H1 (cell line): ENCODE results near the gene MFN1.

ENCODE experiments used
- CTBP2 ChIP-seq: IDR thresholded peaks from 2 replicates; pipeline ENCODE4 v1.7.0; 2011; ENCODE audit warnings: borderline replicate concordance, mild to moderate bottlenecking, moderate library complexity, mixed read lengths, low read length; ENCODE audit not compliant: insufficient read depth, insufficient read length
- FOSL1 ChIP-seq: IDR thresholded peaks from 2 replicates; pipeline ENCODE4 v1.6.1; 2011; ENCODE audit warnings: mild to moderate bottlenecking, low read depth, low read length, moderate library complexity; ENCODE audit not compliant: insufficient read depth
- POLR2A ChIP-seq, 2 experiments: IDR thresholded peaks; 1 replicate in 1 of 2; 2 replicates in 1 of 2; pipeline ENCODE4 v1.6.1; 2011; ENCODE audit warnings: low read depth in 2 of 2, low read length in 2 of 2, mild to moderate bottlenecking in 2 of 2; ENCODE audit errors: control extremely low read depth in 1 of 2
- SP2 ChIP-seq: IDR thresholded peaks from 2 replicates; pipeline ENCODE4 v1.6.1; 2012; ENCODE audit warnings: mild to moderate bottlenecking, low read length, inconsistent platforms
- SP4 ChIP-seq: IDR thresholded peaks from 2 replicates; pipeline ENCODE4 v1.6.1; 2012; ENCODE audit warnings: low read length, inconsistent platforms
- SUZ12 ChIP-seq: fragments of 200-600 bp; sonication (generic); IDR thresholded peaks from 2 replicates; pipeline ENCODE4 v1.6.1; 2012; ENCODE audit warnings: mild to moderate bottlenecking, inconsistent platforms, low read length, moderate library complexity, mixed read lengths
- TAF1 ChIP-seq: IDR thresholded peaks from 2 replicates; pipeline ENCODE4 v1.6.1; 2011; ENCODE audit warnings: mild to moderate bottlenecking, low read depth, low read length
- TBP ChIP-seq: IDR thresholded peaks from 2 replicates; pipeline ENCODE4 v1.6.1; 2011; ENCODE audit warnings: low read depth, low read length, improper control_type of control experiment
- TF ChIP-seq, protein P1 (sequence below), 3 experiments: IDR thresholded peaks; 1 replicate in 2 of 3; 2 replicates in 1 of 3; pipeline versions ENCODE4 v1.5.1 to v1.6.1; 2011; ENCODE audit warnings: low read length in 3 of 3, mild to moderate bottlenecking in 3 of 3, inconsistent platforms in 2 of 3, low read depth in 1 of 3, moderate library complexity in 1 of 3; ENCODE audit not compliant: insufficient read depth in 1 of 3; ENCODE audit errors: control extremely low read depth in 1 of 3

DNA sequence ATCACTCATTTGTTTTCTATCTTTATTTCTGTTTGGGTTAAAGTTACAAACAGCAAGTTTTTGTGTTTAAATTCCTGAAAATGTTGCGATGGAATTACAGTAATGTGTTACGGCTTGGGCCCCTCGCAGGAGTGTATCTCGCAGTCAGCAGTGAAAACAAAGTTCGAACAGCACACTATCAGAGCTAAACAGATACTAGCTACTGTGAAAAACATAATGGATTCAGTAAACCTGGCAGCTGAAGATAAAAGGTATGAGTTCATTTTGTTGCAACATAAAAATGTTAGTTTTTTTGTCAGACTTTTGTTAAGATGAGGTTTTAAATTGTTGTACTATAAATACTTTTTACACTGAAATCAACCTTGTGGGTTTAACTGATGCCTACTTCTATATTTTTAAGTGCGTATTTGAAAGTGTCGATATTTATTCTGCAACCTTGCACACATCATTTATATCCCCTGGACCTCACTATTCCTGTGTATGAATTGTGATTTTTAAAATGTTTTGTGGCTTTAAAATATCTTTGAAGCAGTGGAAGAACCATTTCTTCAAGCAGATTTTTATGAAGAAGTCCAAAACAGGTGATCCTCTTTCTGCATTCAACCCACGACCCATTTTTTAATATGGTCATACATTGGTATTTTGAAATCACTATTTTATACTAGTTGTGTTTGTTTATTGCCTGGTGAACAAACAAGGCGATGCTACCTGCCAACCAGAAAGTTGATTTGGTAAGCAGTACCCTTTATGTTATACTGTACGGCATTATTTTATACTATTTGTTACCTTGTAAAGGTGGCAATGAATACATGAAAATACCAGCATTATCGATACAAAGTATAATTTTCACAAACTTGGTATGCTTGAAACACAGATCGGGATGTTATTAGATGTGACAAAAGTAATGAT lies 27.8 kb downstream of the MFN1 start:
- TF ChIP-seq CTBP2, result no peak
- no peak for TF ChIP-seq SP2
- TF ChIP-seq TAF1, result no peak
- TF ChIP-seq SUZ12, result no peak
- TF ChIP-seq, protein P1, sequence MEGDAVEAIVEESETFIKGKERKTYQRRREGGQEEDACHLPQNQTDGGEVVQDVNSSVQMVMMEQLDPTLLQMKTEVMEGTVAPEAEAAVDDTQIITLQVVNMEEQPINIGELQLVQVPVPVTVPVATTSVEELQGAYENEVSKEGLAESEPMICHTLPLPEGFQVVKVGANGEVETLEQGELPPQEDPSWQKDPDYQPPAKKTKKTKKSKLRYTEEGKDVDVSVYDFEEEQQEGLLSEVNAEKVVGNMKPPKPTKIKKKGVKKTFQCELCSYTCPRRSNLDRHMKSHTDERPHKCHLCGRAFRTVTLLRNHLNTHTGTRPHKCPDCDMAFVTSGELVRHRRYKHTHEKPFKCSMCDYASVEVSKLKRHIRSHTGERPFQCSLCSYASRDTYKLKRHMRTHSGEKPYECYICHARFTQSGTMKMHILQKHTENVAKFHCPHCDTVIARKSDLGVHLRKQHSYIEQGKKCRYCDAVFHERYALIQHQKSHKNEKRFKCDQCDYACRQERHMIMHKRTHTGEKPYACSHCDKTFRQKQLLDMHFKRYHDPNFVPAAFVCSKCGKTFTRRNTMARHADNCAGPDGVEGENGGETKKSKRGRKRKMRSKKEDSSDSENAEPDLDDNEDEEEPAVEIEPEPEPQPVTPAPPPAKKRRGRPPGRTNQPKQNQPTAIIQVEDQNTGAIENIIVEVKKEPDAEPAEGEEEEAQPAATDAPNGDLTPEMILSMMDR (IDR thresholded peaks at IDR 0.05; ENCODE audit: control extremely low read depth in 1 of 3, insufficient read depth in 1 of 3, low read depth in 1 of 3, low read length in 3 of 3), result no peak
- no peak for TF ChIP-seq TBP
- TF ChIP-seq FOSL1, result no peak
- TF ChIP-seq POLR2A (IDR thresholded peaks at IDR 0.05; ENCODE audit: control extremely low read depth in 1 of 2, low read depth in 2 of 2, low read length in 2 of 2), result no peak
- TF ChIP-seq SP4, result no peak
